Activated CD8-positive, alpha-beta T cell treated with anti-CD3 and anti-CD28 coated beads for 36 hours (primary cell): ENCODE data around the gene GPC5. TPM values are rescaled to one million over a fixed set of nuclear protein-coding genes. Genes with fewer than 3 reads are reported as not detected.

Experiments
- ATAC-seq: fragments of 200-7000 bp; cut with Tn5 transposase; one replicate; pipeline ENCODE4 v1.10.0; 2021; ENCODE audit warnings: mild to moderate bottlenecking, moderate library complexity
- CTCF ChIA-PET: fragments of 350-600 bp; sonication (Branson Sonifier 250); formaldehyde crosslinking; loops from one replicate; lab custom pipeline; 2021; ENCODE audit warnings: antibody characterized with exemption; lab: Charles Lee
- POLR2A ChIA-PET: fragments of 350-600 bp; sonication (Branson Sonifier 250); formaldehyde crosslinking; loops from one replicate; lab custom pipeline; 2021; ENCODE audit warnings: antibody characterized with exemption; lab: Charles Lee
- DNase-seq: peaks from one replicate; pipeline ENCODE4 v3.0.0-alpha.2; 2020
- H3K27ac Mint-ChIP-seq: one replicate; pipeline ENCODE4 v1.8.0; 2021; ENCODE audit warnings: mild to moderate bottlenecking, mixed read lengths
- H3K27me3 Mint-ChIP-seq: one replicate; pipeline ENCODE4 v1.8.0; 2021; ENCODE audit warnings: mixed read lengths
- H3K36me3 Mint-ChIP-seq: one replicate; pipeline ENCODE4 v1.8.0; 2021; ENCODE audit warnings: low read depth, mixed read lengths
- H3K4me1 Mint-ChIP-seq: one replicate; pipeline ENCODE4 v1.8.0; 2021; ENCODE audit warnings: low read depth, mixed read lengths
- H3K4me3 Mint-ChIP-seq: one replicate; pipeline ENCODE4 v1.8.0; 2021; ENCODE audit warnings: mild to moderate bottlenecking, moderate library complexity, mixed read lengths
- H3K9me3 Mint-ChIP-seq: one replicate; pipeline ENCODE4 v1.8.0; 2021; ENCODE audit warnings: mixed read lengths
- intact Hi-C: fragments of 100-400 bp; cut with micrococcal nuclease; formaldehyde crosslinking; loops from one replicate; pipeline ENCODE4 v1.10.0; 2022
- total RNA-seq, 2 experiments: library from RNA; stranded (reverse); gene quantifications; one replicate each; pipeline ENCODE4 v1.2.3, GENCODE V29; 2021
- TF ChIP-seq, protein P1 (sequence below): fragments of 200-600 bp; IDR thresholded peaks from one replicate; pipeline ENCODE4 v1.8.0; 2022; ENCODE audit warnings: antibody characterized with exemption, mild to moderate bottlenecking

Gene GPC5
- total RNA-seq, 2 experiments from 2014 or later, result 0.13 to 0.14 TPM

DNA sequence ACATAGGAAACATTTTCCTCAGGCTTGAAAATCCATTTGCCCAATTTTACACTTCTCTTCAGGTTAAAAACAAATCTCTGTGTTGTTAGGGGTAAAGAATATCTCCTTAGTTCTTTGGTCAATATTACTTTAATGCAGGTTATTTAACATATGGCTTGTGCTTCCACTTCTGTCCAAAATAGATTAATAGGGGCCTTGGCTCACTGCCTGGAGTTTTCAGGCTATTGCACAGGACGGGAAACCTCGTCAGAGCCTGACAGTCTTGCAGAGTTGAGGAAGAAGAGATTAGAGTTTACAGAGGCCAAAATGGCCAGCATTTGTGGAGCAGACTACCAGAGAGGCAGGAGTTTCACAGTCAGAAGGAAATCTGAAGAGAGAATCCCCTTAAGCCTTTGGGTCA lies 964.3 kb downstream of the GPC5 start:
- H3K4me3 Mint-ChIP-seq, result no peak overlapping the region
- CTCF ChIA-PET, result no interaction called here
- H3K27ac Mint-ChIP-seq, result no peak overlapping the region
- POLR2A ChIA-PET, result no interaction called here
- no peaks in the 10 kb centered on the region for H3K36me3 Mint-ChIP-seq
- TF ChIP-seq, protein P1, sequence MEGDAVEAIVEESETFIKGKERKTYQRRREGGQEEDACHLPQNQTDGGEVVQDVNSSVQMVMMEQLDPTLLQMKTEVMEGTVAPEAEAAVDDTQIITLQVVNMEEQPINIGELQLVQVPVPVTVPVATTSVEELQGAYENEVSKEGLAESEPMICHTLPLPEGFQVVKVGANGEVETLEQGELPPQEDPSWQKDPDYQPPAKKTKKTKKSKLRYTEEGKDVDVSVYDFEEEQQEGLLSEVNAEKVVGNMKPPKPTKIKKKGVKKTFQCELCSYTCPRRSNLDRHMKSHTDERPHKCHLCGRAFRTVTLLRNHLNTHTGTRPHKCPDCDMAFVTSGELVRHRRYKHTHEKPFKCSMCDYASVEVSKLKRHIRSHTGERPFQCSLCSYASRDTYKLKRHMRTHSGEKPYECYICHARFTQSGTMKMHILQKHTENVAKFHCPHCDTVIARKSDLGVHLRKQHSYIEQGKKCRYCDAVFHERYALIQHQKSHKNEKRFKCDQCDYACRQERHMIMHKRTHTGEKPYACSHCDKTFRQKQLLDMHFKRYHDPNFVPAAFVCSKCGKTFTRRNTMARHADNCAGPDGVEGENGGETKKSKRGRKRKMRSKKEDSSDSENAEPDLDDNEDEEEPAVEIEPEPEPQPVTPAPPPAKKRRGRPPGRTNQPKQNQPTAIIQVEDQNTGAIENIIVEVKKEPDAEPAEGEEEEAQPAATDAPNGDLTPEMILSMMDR, result no peak
- no peaks in the 10 kb centered on the region for H3K27me3 Mint-ChIP-seq
- DNase-seq (no peak), ATAC-seq (no peak)
- peaks cover 6% of the 10 kb centered on the region for H3K9me3 Mint-ChIP-seq
- intact Hi-C loops, result no loop called here
- H3K4me1 Mint-ChIP-seq, result no peaks in the 10 kb centered on the region

DNA sequence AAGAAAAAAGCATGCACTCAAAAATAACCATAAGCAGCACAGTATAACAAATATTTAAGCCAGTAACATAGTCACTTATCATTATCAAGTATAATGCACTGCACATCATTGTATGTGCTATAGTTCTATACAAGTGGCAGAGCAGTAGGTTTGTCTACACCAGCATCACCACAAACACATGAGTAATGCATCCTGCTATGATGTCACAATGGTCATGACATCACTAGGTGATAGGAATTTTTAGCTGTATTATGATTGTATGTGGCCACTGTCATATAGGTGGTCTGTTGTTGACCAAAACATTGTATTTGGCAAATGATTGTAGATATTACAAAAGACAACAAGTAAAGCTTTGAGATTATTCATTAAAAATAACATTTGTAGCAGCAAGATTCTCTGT lies 967.5 kb downstream of the GPC5 start:
- ChIA-PET CTCF (no interaction called here), POLR2A (no interaction called here)
- no peaks in the 10 kb centered on the region for H3K4me1 Mint-ChIP-seq
- intact Hi-C loops, result no loop called here
- H3K36me3 Mint-ChIP-seq, result no peaks in the 10 kb centered on the region
- no peaks in the 10 kb centered on the region for H3K27me3 Mint-ChIP-seq
- no peak overlapping the region for H3K4me3 Mint-ChIP-seq
- peaks cover 4% of the 10 kb centered on the region for H3K9me3 Mint-ChIP-seq
- ATAC-seq (no peak), DNase-seq (no peak)
- TF ChIP-seq, protein P1, result no peak
- no peak overlapping the region for H3K27ac Mint-ChIP-seq

DNA sequence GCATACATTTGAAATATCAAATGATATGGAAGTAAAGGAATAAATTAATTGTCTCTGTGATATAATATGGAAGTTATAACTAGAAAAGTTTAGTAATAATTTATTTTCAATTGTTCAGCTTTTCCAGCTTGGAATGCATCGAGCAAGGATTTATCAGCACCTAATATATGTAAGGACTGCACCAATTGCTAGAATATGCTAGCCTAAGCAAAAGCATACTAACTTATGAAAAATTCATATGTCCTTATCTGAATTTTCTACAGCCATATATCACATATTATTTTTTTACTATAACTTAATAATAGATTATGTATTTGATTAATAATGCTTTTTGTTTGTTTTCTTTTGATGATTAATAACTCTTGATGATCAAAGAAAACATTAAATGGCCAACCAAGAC lies 979.0 kb downstream of the GPC5 start:
- no peaks in the 10 kb centered on the region for H3K4me1 Mint-ChIP-seq
- peaks cover 4% of the 10 kb centered on the region for H3K9me3 Mint-ChIP-seq
- ChIA-PET POLR2A (no interaction called here), CTCF (no interaction called here)
- H3K27ac Mint-ChIP-seq, result no peak overlapping the region
- no peak overlapping the region for H3K4me3 Mint-ChIP-seq
- DNase-seq (no peak), ATAC-seq (no peak)
- H3K27me3 Mint-ChIP-seq, result no peaks in the 10 kb centered on the region
- no peaks in the 10 kb centered on the region for H3K36me3 Mint-ChIP-seq
- intact Hi-C loops, result no loop called here
- TF ChIP-seq, protein P1, result no peak

DNA sequence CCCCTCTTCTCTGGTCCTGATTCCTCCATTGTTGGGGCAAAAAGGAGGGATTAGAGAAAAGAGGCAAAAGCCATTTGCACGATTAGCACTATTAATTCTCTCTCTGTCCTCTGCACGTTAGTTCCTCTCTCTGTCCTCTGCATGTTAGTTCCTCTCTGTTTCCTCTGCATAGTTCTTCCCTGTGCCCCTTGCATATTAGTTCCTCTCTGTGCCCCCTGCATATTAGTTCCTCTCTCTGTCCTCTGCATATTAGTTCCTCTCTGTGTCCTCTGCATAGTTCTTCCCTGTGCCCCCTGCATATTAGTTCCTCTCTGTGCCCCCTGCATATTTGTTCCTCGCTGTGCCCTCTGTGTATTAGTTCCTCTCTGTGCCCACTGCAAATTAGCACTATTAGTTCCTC lies 981.0 kb downstream of the GPC5 start:
- ATAC-seq (no peak), DNase-seq (no peak)
- Mint-ChIP-seq H3K27me3 (no peaks in the 10 kb centered on the region), H3K36me3 (no peaks in the 10 kb centered on the region), H3K9me3 (peaks cover 4% of the 10 kb centered on the region), H3K27ac (no peak overlapping the region), H3K4me1 (no peaks in the 10 kb centered on the region), H3K4me3 (no peak overlapping the region)
- intact Hi-C loops, result no loop called here
- CTCF ChIA-PET, result no interaction called here
- TF ChIP-seq, protein P1, result no peak
- POLR2A ChIA-PET, result no interaction called here

DNA sequence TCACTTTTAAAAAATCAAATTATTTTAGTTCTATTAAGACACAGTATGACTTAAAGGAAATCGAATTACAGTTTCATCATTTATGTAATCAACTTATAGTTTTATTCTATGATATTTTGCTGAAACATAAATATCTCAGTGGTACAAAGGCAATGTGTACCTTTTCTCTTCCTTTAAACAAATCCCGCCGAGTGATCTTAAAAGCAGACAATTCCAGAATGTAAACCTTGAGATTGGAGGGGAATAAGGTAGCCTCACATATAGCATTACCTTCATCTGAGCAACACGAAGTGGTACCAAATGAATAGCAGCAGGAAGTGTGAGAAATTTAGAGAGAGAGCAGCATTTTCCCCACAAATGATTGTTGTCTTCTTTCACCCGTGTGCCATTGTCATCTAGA lies 986.0 kb downstream of the GPC5 start:
- no peak for ATAC-seq
- POLR2A ChIA-PET, result no interaction called here

More for the DNA sequence above, 986.0 kb downstream of the GPC5 start:
- H3K27me3 Mint-ChIP-seq, result no peaks in the 10 kb centered on the region
- no peak overlapping the region for H3K4me3 Mint-ChIP-seq
- H3K9me3 Mint-ChIP-seq, result peaks cover 4% of the 10 kb centered on the region
- TF ChIP-seq, protein P1, result no peak
- H3K4me1 Mint-ChIP-seq, result no peaks in the 10 kb centered on the region
- no peak for DNase-seq
- CTCF ChIA-PET, result no interaction called here
- H3K36me3 Mint-ChIP-seq, result no peaks in the 10 kb centered on the region
- intact Hi-C loops, result no loop called here
- no peak overlapping the region for H3K27ac Mint-ChIP-seq
